Liver (tissue), 9 donors: ENCODE measurements around the gene GLI1. TPM values are rescaled to one million over a fixed set of nuclear protein-coding genes. Genes with fewer than 3 reads are reported as not detected.

Experiments used
- DNase-seq: peaks from one replicate; pipeline ENCODE4 v3.0.0-alpha.2; 2017; ENCODE audit warnings: low spot score
- H3K27ac ChIP-seq, 2 donors: one replicate each; pipeline ENCODE4 v1.7.0; 2013; ENCODE audit warnings: inconsistent platforms in 2 of 2, low read length in 2 of 2, control low read depth in 1 of 2, low read depth in 1 of 2, mild to moderate bottlenecking in 1 of 2
- H3K27me3 ChIP-seq, 4 donors: one replicate each; pipeline versions ENCODE4 v1.6.1 to v1.7.0; 2013; ENCODE audit warnings: low read length in 3 of 4, inconsistent platforms in 1 of 4, mild to moderate bottlenecking in 1 of 4, moderate library complexity in 1 of 4; ENCODE audit not compliant: control insufficient read depth in 4 of 4, insufficient read depth in 4 of 4
- H3K36me3 ChIP-seq, 4 donors: one replicate each; pipeline versions ENCODE4 v1.6.1 to v1.7.0; 2013; ENCODE audit warnings: low read length in 3 of 4, mild to moderate bottlenecking in 3 of 4, low read depth in 1 of 4, moderate library complexity in 1 of 4; ENCODE audit not compliant: control insufficient read depth in 4 of 4, insufficient read depth in 3 of 4
- H3K4me1 ChIP-seq, 4 donors: one replicate each; pipeline versions ENCODE4 v1.6.1 to v1.7.0; 2013; ENCODE audit warnings: low read length in 3 of 4, mild to moderate bottlenecking in 3 of 4, moderate library complexity in 1 of 4; ENCODE audit not compliant: control insufficient read depth in 4 of 4, insufficient read depth in 4 of 4
- H3K4me3 ChIP-seq, 3 donors: one replicate each; pipeline versions ENCODE4 v1.6.1 to v1.7.0; 2013; ENCODE audit warnings: low read length in 3 of 3, control low read depth in 1 of 3, low read depth in 1 of 3, mild to moderate bottlenecking in 1 of 3
- H3K9ac ChIP-seq, 2 donors: one replicate each; pipeline ENCODE4 v1.7.0; 2013; ENCODE audit warnings: low read length in 2 of 2, mild to moderate bottlenecking in 2 of 2, moderate library complexity in 2 of 2, control low read depth in 1 of 2, low read depth in 1 of 2
- H3K9me3 ChIP-seq, 4 donors: one replicate each; pipeline versions ENCODE4 v1.6.1 to v1.7.0; 2013; ENCODE audit warnings: low read length in 3 of 4; ENCODE audit not compliant: control insufficient read depth in 4 of 4
- EGR1 ChIP-seq, 2 donors: IDR thresholded peaks; 2 replicates each; pipeline ENCODE4 v1.6.1; 2016 to 2018; ENCODE audit warnings: antibody characterized with exemption in 2 of 2, low read depth in 2 of 2
- FOXA1 ChIP-seq: IDR thresholded peaks from 2 replicates; pipeline ENCODE4 v1.6.1; 2016; ENCODE audit warnings: antibody characterized with exemption
- FOXA2 ChIP-seq: IDR thresholded peaks from 2 replicates; pipeline ENCODE4 v1.6.1; 2016; ENCODE audit warnings: antibody characterized with exemption
- GABPA ChIP-seq, 2 donors: IDR thresholded peaks in 1 of 2; conservative IDR thresholded peaks in 1 of 2; 2 replicates each; pipeline ENCODE4 v1.6.1; 2016; ENCODE audit warnings: antibody characterized with exemption in 2 of 2, mild to moderate bottlenecking in 1 of 2, moderate library complexity in 1 of 2
- HNF4A ChIP-seq, 2 donors: conservative IDR thresholded peaks; 2 replicates each; pipeline ENCODE4 v1.6.1; 2016; ENCODE audit warnings: antibody characterized with exemption in 2 of 2, mild to moderate bottlenecking in 2 of 2
- HNF4G ChIP-seq: IDR thresholded peaks from 2 replicates; pipeline ENCODE4 v1.6.1; 2016; ENCODE audit warnings: antibody characterized with exemption
- JUND ChIP-seq, 2 donors: IDR thresholded peaks; 2 replicates each; pipeline ENCODE4 v1.6.1; 2016; ENCODE audit warnings: antibody characterized with exemption in 2 of 2
- NR2F2 ChIP-seq: IDR thresholded peaks from 2 replicates; pipeline ENCODE4 v1.6.1; 2016; ENCODE audit warnings: antibody characterized with exemption
- RAD21 ChIP-seq, 2 donors: IDR thresholded peaks; 2 replicates each; pipeline ENCODE4 v1.6.1; 2016; ENCODE audit warnings: antibody characterized with exemption in 2 of 2, mild to moderate bottlenecking in 2 of 2
- RXRA ChIP-seq, 2 donors: IDR thresholded peaks; 2 replicates each; pipeline ENCODE4 v1.6.1; 2017 to 2018; ENCODE audit warnings: antibody characterized with exemption in 2 of 2, mild to moderate bottlenecking in 1 of 2
- SP1 ChIP-seq: IDR thresholded peaks from 2 replicates; pipeline ENCODE4 v1.6.1; 2018; ENCODE audit warnings: antibody characterized with exemption, mild to moderate bottlenecking
- TAF1 ChIP-seq: conservative IDR thresholded peaks from 2 replicates; pipeline ENCODE4 v1.6.1; 2016; ENCODE audit warnings: antibody characterized with exemption, mild to moderate bottlenecking
- YY1 ChIP-seq: IDR thresholded peaks from 2 replicates; pipeline ENCODE4 v1.6.1; 2016; ENCODE audit warnings: antibody characterized with exemption, mild to moderate bottlenecking
- WGBS: extraction: QIAGEN DNeasy Blood & Tissue Kit; methylation state at CpG from one replicate; pipeline ENCODE4 v1.1.7; 2013; 5-methylcytosine and 5-hydroxymethylcytosine counted together
- polyA plus RNA-seq, 2 donors: library from polyadenylated mRNA; stranded (reverse) in 1 of 2; unstranded in 1 of 2; fragments of 200-250 nt in 1 of 2; fragments of >200 nt in 1 of 2; fragmentation: Nextera tagmentation in 1 of 2; extraction: Ambion mirVana in 1 of 2; gene quantifications; one replicate each; pipeline versions ENCODE4 v1.2.1 to v1.2.3, GENCODE V29; 2013 to 2015
- total RNA-seq, 2 donors: library from RNA; depleted of rRNA; stranded (reverse); fragments of >200 nt; gene quantifications; one replicate each; pipeline ENCODE4 v1.2.3, GENCODE V29; 2014
- TF ChIP-seq, protein P1 (sequence below): IDR thresholded peaks from 2 replicates; pipeline ENCODE4 v1.6.1; 2016; ENCODE audit warnings: antibody characterized with exemption, mild to moderate bottlenecking
- TF ChIP-seq, protein P2 (sequence below): fragments of 150-350 bp; IDR thresholded peaks from 2 replicates; pipeline ENCODE4 v1.5.1; 2017; ENCODE audit warnings: improper control_type of control experiment, low read depth, low read length; ENCODE audit not compliant: missing input control
- TF ChIP-seq, protein P3 (sequence below): IDR thresholded peaks from 2 replicates; pipeline ENCODE4 v1.6.1; 2016; ENCODE audit warnings: antibody characterized with exemption
- TF ChIP-seq, protein P4 (sequence below): IDR thresholded peaks from 2 replicates; pipeline ENCODE4 v1.6.1; 2016; ENCODE audit warnings: antibody characterized with exemption
- TF ChIP-seq, protein P5 (sequence below): IDR thresholded peaks from 2 replicates; pipeline ENCODE4 v1.6.1; 2016; ENCODE audit warnings: antibody characterized with exemption
- donor health status: healthy.
- donor health status: healthy.
- donor health status: healthy.
- donor health status: healthy.
- donor health status: healthy.

GLI1 gene
- total and polyA plus RNA-seq, 4 donors, result 0.09 to 0.44 (median 0.24) TPM

DNA sequence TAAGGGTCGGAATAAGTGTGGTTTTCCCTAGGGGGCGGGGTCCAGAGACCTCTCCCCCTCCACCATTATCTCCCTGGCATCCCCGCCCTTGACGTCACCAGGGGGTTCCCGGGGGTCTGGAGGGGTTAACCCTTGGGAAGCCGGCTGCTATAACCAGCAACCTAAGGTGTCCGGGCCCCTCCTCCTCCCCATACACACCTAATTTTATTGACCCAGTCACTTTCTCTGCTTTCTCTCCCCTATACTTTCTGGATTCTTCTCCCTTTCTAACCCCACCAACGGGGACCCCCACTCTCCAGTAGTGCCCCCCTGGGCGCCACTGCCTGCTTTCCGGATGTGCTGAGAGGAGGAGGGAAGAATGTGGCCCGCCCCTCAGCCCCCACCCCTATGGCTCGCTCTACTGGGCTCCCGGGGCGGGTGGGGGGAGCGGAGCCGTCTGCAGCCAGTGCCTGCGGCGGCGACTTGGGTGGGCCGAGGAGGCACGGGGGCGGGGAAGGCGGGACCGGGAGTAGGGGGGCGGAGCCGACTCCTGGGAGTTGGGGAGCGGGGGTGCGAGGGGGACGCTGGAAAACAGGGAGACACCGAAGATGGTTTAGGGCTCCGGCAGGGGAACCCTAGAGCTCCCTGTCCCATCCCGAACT lies 1.8 kb downstream of the GLI1 start:
- no peak for DNase-seq
- H3K27ac ChIP-seq, result peak overlapping the region; percentile 27 to 77
- TF ChIP-seq, protein P1, sequence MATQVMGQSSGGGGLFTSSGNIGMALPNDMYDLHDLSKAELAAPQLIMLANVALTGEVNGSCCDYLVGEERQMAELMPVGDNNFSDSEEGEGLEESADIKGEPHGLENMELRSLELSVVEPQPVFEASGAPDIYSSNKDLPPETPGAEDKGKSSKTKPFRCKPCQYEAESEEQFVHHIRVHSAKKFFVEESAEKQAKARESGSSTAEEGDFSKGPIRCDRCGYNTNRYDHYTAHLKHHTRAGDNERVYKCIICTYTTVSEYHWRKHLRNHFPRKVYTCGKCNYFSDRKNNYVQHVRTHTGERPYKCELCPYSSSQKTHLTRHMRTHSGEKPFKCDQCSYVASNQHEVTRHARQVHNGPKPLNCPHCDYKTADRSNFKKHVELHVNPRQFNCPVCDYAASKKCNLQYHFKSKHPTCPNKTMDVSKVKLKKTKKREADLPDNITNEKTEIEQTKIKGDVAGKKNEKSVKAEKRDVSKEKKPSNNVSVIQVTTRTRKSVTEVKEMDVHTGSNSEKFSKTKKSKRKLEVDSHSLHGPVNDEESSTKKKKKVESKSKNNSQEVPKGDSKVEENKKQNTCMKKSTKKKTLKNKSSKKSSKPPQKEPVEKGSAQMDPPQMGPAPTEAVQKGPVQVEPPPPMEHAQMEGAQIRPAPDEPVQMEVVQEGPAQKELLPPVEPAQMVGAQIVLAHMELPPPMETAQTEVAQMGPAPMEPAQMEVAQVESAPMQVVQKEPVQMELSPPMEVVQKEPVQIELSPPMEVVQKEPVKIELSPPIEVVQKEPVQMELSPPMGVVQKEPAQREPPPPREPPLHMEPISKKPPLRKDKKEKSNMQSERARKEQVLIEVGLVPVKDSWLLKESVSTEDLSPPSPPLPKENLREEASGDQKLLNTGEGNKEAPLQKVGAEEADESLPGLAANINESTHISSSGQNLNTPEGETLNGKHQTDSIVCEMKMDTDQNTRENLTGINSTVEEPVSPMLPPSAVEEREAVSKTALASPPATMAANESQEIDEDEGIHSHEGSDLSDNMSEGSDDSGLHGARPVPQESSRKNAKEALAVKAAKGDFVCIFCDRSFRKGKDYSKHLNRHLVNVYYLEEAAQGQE, result no peak
- TF ChIP-seq SP1 (no peak), RAD21 (IDR thresholded peaks at IDR 0.05) (no peak), JUND (IDR thresholded peaks at IDR 0.05) (no peak), HNF4G (no peak), NR2F2 (no peak), GABPA (IDR thresholded peaks at IDR 0.05 in 1 of 2, conservative IDR thresholded peaks at IDR 0.05 in 1 of 2) (no peak), TAF1 (no peak), FOXA1 (no peak), EGR1 (IDR thresholded peaks at IDR 0.05; ENCODE audit: low read depth in 2 of 2) (no peak), YY1 (no peak), FOXA2 (no peak), HNF4A (conservative IDR thresholded peaks at IDR 0.05) (no peak), RXRA (IDR thresholded peaks at IDR 0.05) (no peak)
- TF ChIP-seq, protein P2, sequence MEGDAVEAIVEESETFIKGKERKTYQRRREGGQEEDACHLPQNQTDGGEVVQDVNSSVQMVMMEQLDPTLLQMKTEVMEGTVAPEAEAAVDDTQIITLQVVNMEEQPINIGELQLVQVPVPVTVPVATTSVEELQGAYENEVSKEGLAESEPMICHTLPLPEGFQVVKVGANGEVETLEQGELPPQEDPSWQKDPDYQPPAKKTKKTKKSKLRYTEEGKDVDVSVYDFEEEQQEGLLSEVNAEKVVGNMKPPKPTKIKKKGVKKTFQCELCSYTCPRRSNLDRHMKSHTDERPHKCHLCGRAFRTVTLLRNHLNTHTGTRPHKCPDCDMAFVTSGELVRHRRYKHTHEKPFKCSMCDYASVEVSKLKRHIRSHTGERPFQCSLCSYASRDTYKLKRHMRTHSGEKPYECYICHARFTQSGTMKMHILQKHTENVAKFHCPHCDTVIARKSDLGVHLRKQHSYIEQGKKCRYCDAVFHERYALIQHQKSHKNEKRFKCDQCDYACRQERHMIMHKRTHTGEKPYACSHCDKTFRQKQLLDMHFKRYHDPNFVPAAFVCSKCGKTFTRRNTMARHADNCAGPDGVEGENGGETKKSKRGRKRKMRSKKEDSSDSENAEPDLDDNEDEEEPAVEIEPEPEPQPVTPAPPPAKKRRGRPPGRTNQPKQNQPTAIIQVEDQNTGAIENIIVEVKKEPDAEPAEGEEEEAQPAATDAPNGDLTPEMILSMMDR, result no peak
- TF ChIP-seq, protein P3, sequence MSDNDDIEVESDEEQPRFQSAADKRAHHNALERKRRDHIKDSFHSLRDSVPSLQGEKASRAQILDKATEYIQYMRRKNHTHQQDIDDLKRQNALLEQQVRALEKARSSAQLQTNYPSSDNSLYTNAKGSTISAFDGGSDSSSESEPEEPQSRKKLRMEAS, result no peak
- TF ChIP-seq, protein P4, sequence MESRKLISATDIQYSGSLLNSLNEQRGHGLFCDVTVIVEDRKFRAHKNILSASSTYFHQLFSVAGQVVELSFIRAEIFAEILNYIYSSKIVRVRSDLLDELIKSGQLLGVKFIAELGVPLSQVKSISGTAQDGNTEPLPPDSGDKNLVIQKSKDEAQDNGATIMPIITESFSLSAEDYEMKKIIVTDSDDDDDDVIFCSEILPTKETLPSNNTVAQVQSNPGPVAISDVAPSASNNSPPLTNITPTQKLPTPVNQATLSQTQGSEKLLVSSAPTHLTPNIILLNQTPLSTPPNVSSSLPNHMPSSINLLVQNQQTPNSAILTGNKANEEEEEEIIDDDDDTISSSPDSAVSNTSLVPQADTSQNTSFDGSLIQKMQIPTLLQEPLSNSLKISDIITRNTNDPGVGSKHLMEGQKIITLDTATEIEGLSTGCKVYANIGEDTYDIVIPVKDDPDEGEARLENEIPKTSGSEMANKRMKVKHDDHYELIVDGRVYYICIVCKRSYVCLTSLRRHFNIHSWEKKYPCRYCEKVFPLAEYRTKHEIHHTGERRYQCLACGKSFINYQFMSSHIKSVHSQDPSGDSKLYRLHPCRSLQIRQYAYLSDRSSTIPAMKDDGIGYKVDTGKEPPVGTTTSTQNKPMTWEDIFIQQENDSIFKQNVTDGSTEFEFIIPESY, result no peak
- TF ChIP-seq, protein P5, sequence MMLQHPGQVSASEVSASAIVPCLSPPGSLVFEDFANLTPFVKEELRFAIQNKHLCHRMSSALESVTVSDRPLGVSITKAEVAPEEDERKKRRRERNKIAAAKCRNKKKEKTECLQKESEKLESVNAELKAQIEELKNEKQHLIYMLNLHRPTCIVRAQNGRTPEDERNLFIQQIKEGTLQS, result no peak

More for the DNA sequence above, 1.8 kb downstream of the GLI1 start:
- no peaks in the 10 kb centered on the region for H3K36me3 ChIP-seq
- H3K9me3 ChIP-seq, result no peaks in the 10 kb centered on the region
- H3K27me3 ChIP-seq, result no peaks in the 10 kb centered on the region
- WGBS, result 1% methylated on average over 32 of the region's 32 CpGs
- H3K4me1 ChIP-seq, result peaks cover 7 to 38% (median 20%) of the 10 kb centered on the region in 4 donors
- H3K9ac ChIP-seq, result peak overlapping the region in 1 of 2 donors; percentile 72
- peak overlapping the region; percentile 52 to 60 (median 55) for H3K4me3 ChIP-seq
